Caco-2 (cell line): ENCODE measurements around the gene LRRC4C. TPM values are rescaled to one million over a fixed set of nuclear protein-coding genes. Genes with fewer than 3 reads are reported as not detected.

ENCODE experiments used
- BruUV-seq: library from RNA; stranded (reverse); fragments of 400-500 nt; replicated peaks from 2 replicates; lab custom pipeline; 2021; lab: Mats Ljungman, UMichigan
- CTCF ChIA-PET: fragments of 300-600 bp; sonication (Branson Sonifier 250); formaldehyde crosslinking; loops from one replicate; lab custom pipeline; 2022; ENCODE audit warnings: antibody characterized with exemption; lab: Charles Lee
- POLR2A ChIA-PET: fragments of 300-600 bp; sonication (Branson Sonifier 250); formaldehyde crosslinking; loops from one replicate; lab custom pipeline; 2022; ENCODE audit warnings: antibody characterized with exemption; lab: Charles Lee
- DNase-seq, 2 experiments: peaks; one replicate each; pipeline versions ENCODE4 v3.0.0 to v3.0.0-alpha.2; 2020 to 2022
- H3K27me3 ChIP-seq: replicated peaks from 2 replicates; pipeline ENCODE4 v1.6.0; 2011; ENCODE audit warnings: low read length; ENCODE audit not compliant: control insufficient read depth, insufficient read depth
- H3K36me3 ChIP-seq: 2 replicates; pipeline ENCODE4 v1.5.1; 2011; ENCODE audit warnings: low read length; ENCODE audit not compliant: control insufficient read depth, insufficient read depth
- H3K4me1 ChIP-seq: fragments of 250-450 bp; sonication (Bioruptor Pico); 2 replicates; pipeline ENCODE4 v1.5.1; 2020; ENCODE audit warnings: mild to moderate bottlenecking
- H3K4me3 ChIP-seq: 2 replicates; pipeline ENCODE4 v1.5.1; 2011; ENCODE audit warnings: low read depth, mild to moderate bottlenecking, control low read depth, low read length
- H3K9me3 ChIP-seq: fragments of 250-450 bp; sonication (Bioruptor Pico); 2 replicates; pipeline ENCODE4 v1.5.1; 2020; ENCODE audit warnings: mild to moderate bottlenecking, moderate library complexity
- H3K27ac Mint-ChIP-seq: one replicate; pipeline ENCODE4 v1.8.0; 2022; ENCODE audit warnings: mixed read lengths; ENCODE audit not compliant: unreplicated experiment
- H3K27me3 Mint-ChIP-seq: one replicate; pipeline ENCODE4 v1.8.0; 2022; ENCODE audit warnings: mixed read lengths; ENCODE audit not compliant: insufficient read depth, unreplicated experiment
- H3K36me3 Mint-ChIP-seq: one replicate; pipeline ENCODE4 v1.8.0; 2022; ENCODE audit warnings: mild to moderate bottlenecking, mixed read lengths; ENCODE audit not compliant: insufficient read depth, unreplicated experiment
- H3K4me1 Mint-ChIP-seq: one replicate; pipeline ENCODE4 v1.8.0; 2022; ENCODE audit warnings: low read depth, mixed read lengths; ENCODE audit not compliant: unreplicated experiment
- H3K4me3 Mint-ChIP-seq: one replicate; pipeline ENCODE4 v1.8.0; 2022; ENCODE audit warnings: mild to moderate bottlenecking, moderate library complexity, mixed read lengths; ENCODE audit not compliant: unreplicated experiment
- H3K9me3 Mint-ChIP-seq: one replicate; pipeline ENCODE4 v1.8.0; 2022; ENCODE audit warnings: mixed read lengths; ENCODE audit not compliant: unreplicated experiment
- intact Hi-C: fragments of 100-400 bp; cut with micrococcal nuclease; formaldehyde crosslinking; loops from one replicate; pipeline ENCODE4 v1.10.0; 2022; ENCODE audit not compliant: unreplicated experiment
- total RNA-seq: library from RNA; stranded (reverse); gene quantifications from 2 replicates; pipeline ENCODE4 v1.2.3, GENCODE V29; 2022
- TF ChIP-seq, protein P1 (sequence below), 2 experiments: fragments of 200-600 bp in 1 of 2; IDR thresholded peaks; 1 replicate in 1 of 2; 2 replicates in 1 of 2; pipeline versions ENCODE4 v1.5.1 to v1.8.0; 2011 to 2022; ENCODE audit warnings: antibody characterized with exemption in 1 of 2, control low read depth in 1 of 2, inconsistent platforms in 1 of 2, low read depth in 1 of 2, low read length in 1 of 2, mild to moderate bottlenecking in 1 of 2, moderate library complexity in 1 of 2; ENCODE audit not compliant: insufficient read depth in 1 of 2, severe bottlenecking in 1 of 2, unreplicated experiment in 1 of 2

Gene LRRC4C
- total RNA-seq, 1 experiment from 2014 or later: not detected

DNA sequence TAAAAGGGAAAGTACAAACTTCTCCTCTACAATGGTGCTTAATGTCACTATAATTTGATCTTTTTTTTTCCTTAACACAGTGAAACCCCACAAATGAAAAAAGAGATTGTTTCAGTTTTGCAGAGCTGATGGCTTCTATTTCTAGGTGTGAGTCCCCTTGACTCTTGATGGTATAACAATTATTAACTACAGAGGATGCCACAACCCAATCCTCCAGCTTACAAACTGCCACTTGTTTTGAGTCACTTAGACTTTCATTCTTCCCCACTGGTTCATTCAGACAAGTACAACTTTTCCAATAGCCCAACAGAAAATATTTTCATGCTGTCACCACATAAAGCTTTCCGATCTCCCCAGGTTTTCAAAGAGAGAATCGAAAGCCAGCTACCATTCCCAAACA is 812.2 kb downstream of the LRRC4C start:
- Histone ChIP-seq H3K4me1 (no peaks in the 10 kb centered on the region), H3K4me3 (no peak overlapping the region), H3K27me3 (no peaks in the 10 kb centered on the region), H3K9me3 (no peaks in the 10 kb centered on the region; the same call in 1 of the 2 replicates), H3K36me3 (no peaks in the 10 kb centered on the region)
- ChIA-PET POLR2A (no interaction called here), CTCF (no interaction called here)
- Mint-ChIP-seq H3K4me3 (no peak overlapping the region), H3K27me3 (no peaks in the 10 kb centered on the region), H3K4me1 (no peaks in the 10 kb centered on the region), H3K36me3 (no peaks in the 10 kb centered on the region), H3K9me3 (peaks cover 23% of the 10 kb centered on the region), H3K27ac (no peak overlapping the region)
- intact Hi-C loops: no loop called here
- no peak for DNase-seq
- no TSS peak for BruUV-seq
- TF ChIP-seq, protein P1, sequence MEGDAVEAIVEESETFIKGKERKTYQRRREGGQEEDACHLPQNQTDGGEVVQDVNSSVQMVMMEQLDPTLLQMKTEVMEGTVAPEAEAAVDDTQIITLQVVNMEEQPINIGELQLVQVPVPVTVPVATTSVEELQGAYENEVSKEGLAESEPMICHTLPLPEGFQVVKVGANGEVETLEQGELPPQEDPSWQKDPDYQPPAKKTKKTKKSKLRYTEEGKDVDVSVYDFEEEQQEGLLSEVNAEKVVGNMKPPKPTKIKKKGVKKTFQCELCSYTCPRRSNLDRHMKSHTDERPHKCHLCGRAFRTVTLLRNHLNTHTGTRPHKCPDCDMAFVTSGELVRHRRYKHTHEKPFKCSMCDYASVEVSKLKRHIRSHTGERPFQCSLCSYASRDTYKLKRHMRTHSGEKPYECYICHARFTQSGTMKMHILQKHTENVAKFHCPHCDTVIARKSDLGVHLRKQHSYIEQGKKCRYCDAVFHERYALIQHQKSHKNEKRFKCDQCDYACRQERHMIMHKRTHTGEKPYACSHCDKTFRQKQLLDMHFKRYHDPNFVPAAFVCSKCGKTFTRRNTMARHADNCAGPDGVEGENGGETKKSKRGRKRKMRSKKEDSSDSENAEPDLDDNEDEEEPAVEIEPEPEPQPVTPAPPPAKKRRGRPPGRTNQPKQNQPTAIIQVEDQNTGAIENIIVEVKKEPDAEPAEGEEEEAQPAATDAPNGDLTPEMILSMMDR (IDR thresholded peaks at IDR 0.05; ENCODE audit: insufficient read depth in 1 of 2, low read depth in 1 of 2, low read length in 1 of 2, severe bottlenecking in 1 of 2, unreplicated experiment in 1 of 2): no peak

DNA sequence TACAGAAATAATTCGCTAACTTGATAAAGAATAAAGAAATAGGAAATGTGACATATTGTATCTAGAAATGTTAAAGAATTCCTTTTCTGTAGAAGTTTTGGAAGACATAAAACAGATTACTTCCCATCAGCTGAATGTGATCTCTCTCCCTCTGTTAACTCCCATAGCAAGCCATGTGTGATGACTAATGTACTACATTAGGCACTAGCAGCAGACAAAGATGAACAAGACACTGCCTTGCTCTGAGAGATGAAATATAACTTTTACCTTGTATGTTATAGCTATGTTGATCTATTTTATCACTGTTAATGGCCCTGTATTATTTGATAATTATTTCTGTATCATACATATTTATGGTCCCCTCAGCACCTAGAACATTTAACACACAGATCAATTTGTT is 817.2 kb downstream of the LRRC4C start:
- H3K9me3 Mint-ChIP-seq: peaks cover 10% of the 10 kb centered on the region
- H3K27me3 Mint-ChIP-seq: no peaks in the 10 kb centered on the region
- no peak overlapping the region for H3K27ac Mint-ChIP-seq
- no peaks in the 10 kb centered on the region for H3K36me3 ChIP-seq
- DNase-seq: no peak
- TF ChIP-seq, protein P1 (IDR thresholded peaks at IDR 0.05; ENCODE audit: insufficient read depth in 1 of 2, low read depth in 1 of 2, low read length in 1 of 2, severe bottlenecking in 1 of 2, unreplicated experiment in 1 of 2): no peak
- H3K27me3 ChIP-seq: no peaks in the 10 kb centered on the region
- no peak overlapping the region for H3K4me3 Mint-ChIP-seq
- CTCF ChIA-PET: no interaction called here
- H3K4me3 ChIP-seq: no peak overlapping the region
- intact Hi-C loops: no loop called here
- H3K36me3 Mint-ChIP-seq: no peaks in the 10 kb centered on the region
- H3K9me3 ChIP-seq: no peaks in the 10 kb centered on the region
- no peaks in the 10 kb centered on the region for H3K4me1 ChIP-seq
- H3K4me1 Mint-ChIP-seq: no peaks in the 10 kb centered on the region
- BruUV-seq: no TSS peak
- POLR2A ChIA-PET: no interaction called here

DNA sequence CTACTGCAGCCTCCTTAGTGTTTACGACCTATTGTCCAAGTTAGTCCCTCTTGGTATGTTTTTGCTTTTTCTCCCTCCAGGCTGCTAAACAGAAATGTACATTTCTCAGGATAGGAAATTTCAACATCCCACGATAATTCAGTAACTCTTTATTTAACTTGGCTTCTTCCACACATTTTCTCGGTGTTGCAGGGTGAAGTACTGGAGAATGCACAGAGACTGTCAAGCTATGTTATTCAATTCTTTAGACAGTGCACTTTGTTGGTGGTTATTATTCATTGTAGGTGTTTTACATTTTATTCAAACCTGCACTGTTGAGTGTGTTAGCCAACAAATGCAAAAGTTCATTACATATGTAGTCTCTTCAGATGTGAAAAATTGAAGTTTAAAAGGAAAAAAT is 839.8 kb downstream of the LRRC4C start:
- intact Hi-C loops: no loop called here
- no peak overlapping the region for H3K27ac Mint-ChIP-seq
- TF ChIP-seq, protein P1 (IDR thresholded peaks at IDR 0.05; ENCODE audit: insufficient read depth in 1 of 2, low read depth in 1 of 2, low read length in 1 of 2, severe bottlenecking in 1 of 2, unreplicated experiment in 1 of 2): no peak
- BruUV-seq: no TSS peak
- POLR2A ChIA-PET: no interaction called here
- no peaks in the 10 kb centered on the region for H3K27me3 Mint-ChIP-seq
- H3K27me3 ChIP-seq: no peaks in the 10 kb centered on the region
- H3K4me1 Mint-ChIP-seq: no peaks in the 10 kb centered on the region
- no peak for DNase-seq
- H3K36me3 Mint-ChIP-seq: no peaks in the 10 kb centered on the region
- CTCF ChIA-PET: no interaction called here
- H3K9me3 ChIP-seq: no peaks in the 10 kb centered on the region
- no peaks in the 10 kb centered on the region for H3K9me3 Mint-ChIP-seq
- H3K36me3 ChIP-seq: no peaks in the 10 kb centered on the region
- no peaks in the 10 kb centered on the region for H3K4me1 ChIP-seq
- no peak overlapping the region for H3K4me3 Mint-ChIP-seq
- no peak overlapping the region for H3K4me3 ChIP-seq
